Activated CD4-positive, alpha-beta memory T cell treated with anti-CD3 and anti-CD28 coated beads, Interleukin-2, amount 10 ng/mL, durations not matched to agents 7 days and 5 days (primary cell): ENCODE results near the gene CYSTM1. TPM values are rescaled to one million over a fixed set of nuclear protein-coding genes. Genes with fewer than 3 reads are reported as not detected.
A peak's percentile ranks its signal among the peaks of the same experiment; 100 is the strongest.

Experiments used
- CTCF ChIA-PET: fragments of 350-600 bp; sonication (Branson Sonifier 250); formaldehyde crosslinking; loops from one replicate; lab custom pipeline; 2021; ENCODE audit warnings: antibody characterized with exemption, inconsistent platforms; lab: Charles Lee
- POLR2A ChIA-PET: fragments of 350-600 bp; sonication (Branson Sonifier 250); formaldehyde crosslinking; loops from one replicate; lab custom pipeline; 2021; ENCODE audit warnings: antibody characterized with exemption; lab: Charles Lee
- DNase-seq: peaks from one replicate; pipeline ENCODE4 v3.0.0-alpha.2; 2020
- H3K27ac Mint-ChIP-seq: one replicate; pipeline ENCODE4 v1.8.0; 2021; ENCODE audit warnings: mild to moderate bottlenecking, mixed read lengths
- H3K27me3 Mint-ChIP-seq: one replicate; pipeline ENCODE4 v1.8.0; 2021; ENCODE audit warnings: mixed read lengths
- H3K36me3 Mint-ChIP-seq: one replicate; pipeline ENCODE4 v1.8.0; 2021; ENCODE audit warnings: low read depth, mixed read lengths
- H3K4me1 Mint-ChIP-seq: one replicate; pipeline ENCODE4 v1.8.0; 2021; ENCODE audit warnings: mixed read lengths
- H3K4me3 Mint-ChIP-seq: one replicate; pipeline ENCODE4 v1.8.0; 2021; ENCODE audit warnings: mild to moderate bottlenecking, mixed read lengths
- H3K9me3 Mint-ChIP-seq: one replicate; pipeline ENCODE4 v1.8.0; 2021; ENCODE audit warnings: mixed read lengths
- total RNA-seq, 2 experiments: library from RNA; stranded (reverse); gene quantifications; one replicate each; pipeline ENCODE4 v1.2.3, GENCODE V29; 2021

Gene CYSTM1
- total RNA-seq, 2 experiments from 2014 or later: 20.1 to 22.3 TPM

GRCh38 chr5:140168371-140168770, 6.6 kb upstream of the CYSTM1 start:
- no peak for DNase-seq
- Mint-ChIP-seq H3K9me3 (no peaks in the 10 kb centered on the region), H3K4me3 (no peak overlapping the region), H3K27me3 (peaks cover 2% of the 10 kb centered on the region), H3K27ac (no peak overlapping the region), H3K4me1 (peaks cover 5% of the 10 kb centered on the region), H3K36me3 (no peaks in the 10 kb centered on the region)
- ChIA-PET CTCF (interaction anchor here (1.5 to 2.9 kb wide), 2 partner anchors 9 to 76 kb away, joined by 3 to 12 read pairs; no protein-coding TSS in a partner anchor), POLR2A (no interaction called here)

- ChIA-PET CTCF (interaction anchor here (0.7 to 2.9 kb wide), 3 partner anchors 10 to 201 kb away, joined by 3 to 12 read pairs (median 3); partner anchors contain the start of gene NRG2), POLR2A (interaction anchor here (1.4 kb wide), 1 partner anchor 60 kb away, joined by 3 read pairs; no protein-coding TSS in a partner anchor)
- Mint-ChIP-seq H3K27me3 (peaks cover 2% of the 10 kb centered on the region), H3K36me3 (no peaks in the 10 kb centered on the region), H3K9me3 (no peaks in the 10 kb centered on the region), H3K4me3 (no peak overlapping the region), H3K27ac (no peak overlapping the region), H3K4me1 (peaks cover 9% of the 10 kb centered on the region)
- no peak for DNase-seq
These were observed 5.6 kb upstream of the CYSTM1 start for GRCh38 chr5:140169410-140169809.

- ChIA-PET CTCF (no interaction called here), POLR2A (no interaction called here)
- DNase-seq: no peak
These were observed 2.5 kb upstream of the CYSTM1 start for GRCh38 chr5:140172483-140172882.

GRCh38 chr5:140174014-140174413, 974 bp upstream of the CYSTM1 start:
- Mint-ChIP-seq H3K9me3 (no peaks in the 10 kb centered on the region), H3K27ac (no peak overlapping the region), H3K4me1 (peaks cover 19% of the 10 kb centered on the region), H3K36me3 (no peaks in the 10 kb centered on the region), H3K4me3 (peak overlapping the region; percentile 46), H3K27me3 (peaks cover 2% of the 10 kb centered on the region)
- ChIA-PET POLR2A (interaction anchor here (1.0 kb wide), 1 partner anchor 15 kb away, joined by 5 read pairs; no protein-coding TSS in a partner anchor), CTCF (interaction anchor here (1.3 to 1.4 kb wide), 2 partner anchors 28 to 399 kb away, joined by 4 to 5 read pairs; no protein-coding TSS in a partner anchor)
- DNase-seq: no peak

More at GRCh38 chr5:140172483-140172882, 2.5 kb upstream of the CYSTM1 start:
- Mint-ChIP-seq H3K4me3 (no peak overlapping the region), H3K9me3 (no peaks in the 10 kb centered on the region), H3K27me3 (peaks cover 2% of the 10 kb centered on the region), H3K4me1 (peaks cover 24% of the 10 kb centered on the region), H3K36me3 (no peaks in the 10 kb centered on the region), H3K27ac (no peak overlapping the region)

- peak; percentile 72 for DNase-seq
- ChIA-PET POLR2A (interaction anchor here (1.1 kb wide), 1 partner anchor 171 kb away, joined by 3 read pairs; the partner anchor contains the start of gene HBEGF), CTCF (interaction anchor here (0.9 to 1.3 kb wide), 4 partner anchors 19 to 170 kb away, joined by 3 to 4 read pairs (median 4); no protein-coding TSS in a partner anchor)
- Mint-ChIP-seq H3K36me3 (no peaks in the 10 kb centered on the region), H3K4me1 (peaks cover 19% of the 10 kb centered on the region), H3K9me3 (no peaks in the 10 kb centered on the region), H3K4me3 (peak overlapping the region; percentile 97), H3K27ac (peak overlapping the region; percentile 28), H3K27me3 (peaks cover 2% of the 10 kb centered on the region)
These were observed 511 bp downstream of the CYSTM1 start for GRCh38 chr5:140175367-140176030.

GRCh38 chr5:140176031-140176387, 1.0 kb downstream of the CYSTM1 start:
- Mint-ChIP-seq H3K4me3 (peak overlapping the region; percentile 83), H3K27ac (no peak overlapping the region), H3K4me1 (peaks cover 23% of the 10 kb centered on the region), H3K9me3 (no peaks in the 10 kb centered on the region), H3K27me3 (peaks cover 2% of the 10 kb centered on the region), H3K36me3 (no peaks in the 10 kb centered on the region)
- ChIA-PET CTCF (interaction anchor here (0.9 kb wide), 1 partner anchor 169 kb away, joined by 3 read pairs; no protein-coding TSS in a partner anchor), POLR2A (no interaction called here)
- DNase-seq: no peak

GRCh38 chr5:140178086-140178410, 3.1 kb downstream of the CYSTM1 start:
- ChIA-PET CTCF (interaction anchor here (1.1 to 1.3 kb wide), 2 partner anchors 9 to 13 kb away, joined by 3 to 4 read pairs; no protein-coding TSS in a partner anchor), POLR2A (no interaction called here)
- Mint-ChIP-seq H3K9me3 (no peaks in the 10 kb centered on the region), H3K4me1 (peaks cover 27% of the 10 kb centered on the region), H3K4me3 (no peak overlapping the region), H3K27me3 (peaks cover 2% of the 10 kb centered on the region), H3K36me3 (no peaks in the 10 kb centered on the region), H3K27ac (no peak overlapping the region)
- DNase-seq: no peak

GRCh38 chr5:140178482-140179116, 3.6 kb downstream of the CYSTM1 start:
- H3K27ac Mint-ChIP-seq: no peak overlapping the region
- H3K27me3 Mint-ChIP-seq: peaks cover 2% of the 10 kb centered on the region
- no peak overlapping the region for H3K4me3 Mint-ChIP-seq
- no peaks in the 10 kb centered on the region for H3K36me3 Mint-ChIP-seq
- ChIA-PET CTCF (interaction anchor here (1.1 kb wide), 1 partner anchor 13 kb away, joined by 3 read pairs; no protein-coding TSS in a partner anchor), POLR2A (no interaction called here)
- DNase-seq: no peak
- H3K9me3 Mint-ChIP-seq: no peaks in the 10 kb centered on the region
- H3K4me1 Mint-ChIP-seq: peaks cover 27% of the 10 kb centered on the region

GRCh38 chr5:140181002-140181483, 6.1 kb downstream of the CYSTM1 start:
- Mint-ChIP-seq H3K9me3 (no peaks in the 10 kb centered on the region), H3K4me3 (no peak overlapping the region), H3K36me3 (no peaks in the 10 kb centered on the region), H3K27me3 (no peaks in the 10 kb centered on the region), H3K27ac (no peak overlapping the region), H3K4me1 (peaks cover 11% of the 10 kb centered on the region)
- no peak for DNase-seq
- ChIA-PET POLR2A (no interaction called here), CTCF (interaction anchor here (1.6 kb wide), 1 partner anchor 171 kb away, joined by 5 read pairs; no protein-coding TSS in a partner anchor)

GRCh38 chr5:140181525-140181924, 6.5 kb downstream of the CYSTM1 start:
- no peak overlapping the region for H3K4me3 Mint-ChIP-seq
- ChIA-PET CTCF (no interaction called here), POLR2A (no interaction called here)
- no peaks in the 10 kb centered on the region for H3K36me3 Mint-ChIP-seq
- no peak overlapping the region for H3K27ac Mint-ChIP-seq
- no peak for DNase-seq
- no peaks in the 10 kb centered on the region for H3K27me3 Mint-ChIP-seq
- no peaks in the 10 kb centered on the region for H3K9me3 Mint-ChIP-seq
- peaks cover 8% of the 10 kb centered on the region for H3K4me1 Mint-ChIP-seq

- Mint-ChIP-seq H3K4me3 (no peak overlapping the region), H3K36me3 (no peaks in the 10 kb centered on the region), H3K4me1 (peaks cover 8% of the 10 kb centered on the region), H3K27ac (no peak overlapping the region), H3K9me3 (no peaks in the 10 kb centered on the region), H3K27me3 (no peaks in the 10 kb centered on the region)
- DNase-seq: no peak
- ChIA-PET POLR2A (no interaction called here), CTCF (no interaction called here)
These were observed 7.2 kb downstream of the CYSTM1 start for GRCh38 chr5:140182075-140182711.

- ChIA-PET POLR2A (no interaction called here), CTCF (no interaction called here)
- Mint-ChIP-seq H3K9me3 (no peaks in the 10 kb centered on the region), H3K27me3 (no peaks in the 10 kb centered on the region), H3K36me3 (no peaks in the 10 kb centered on the region), H3K27ac (no peak overlapping the region), H3K4me3 (no peak overlapping the region), H3K4me1 (peaks cover 8% of the 10 kb centered on the region)
- DNase-seq: no peak
These were observed 7.9 kb downstream of the CYSTM1 start for GRCh38 chr5:140182803-140183367.
